CD8-positive, alpha-beta memory T cell (primary cell): Measurements from ENCODE around the gene PPM1H. TPM values are rescaled to one million over a fixed set of nuclear protein-coding genes. Genes with fewer than 3 reads are reported as not detected.

Experiments used
- CTCF ChIA-PET: fragments of 350-600 bp; sonication (Branson Sonifier 250); formaldehyde crosslinking; loops from one replicate; lab custom pipeline; 2021; ENCODE audit warnings: antibody characterized with exemption; lab: Charles Lee
- POLR2A ChIA-PET: fragments of 350-600 bp; sonication (Branson Sonifier 250); formaldehyde crosslinking; loops from one replicate; lab custom pipeline; 2021; ENCODE audit warnings: antibody characterized with exemption; lab: Charles Lee
- DNase-seq, 5 donors: peaks; one replicate each; pipeline versions ENCODE4 v3.0.0 to v3.0.0-alpha.2; 2020 to 2022; ENCODE audit warnings: mixed read lengths in 1 of 5
- H3K27ac ChIP-seq: one replicate; pipeline ENCODE4 v1.7.0; 2013; ENCODE audit warnings: low read depth, mild to moderate bottlenecking, low read length, moderate library complexity
- H3K27me3 ChIP-seq: 2 replicates; pipeline ENCODE4 v1.7.0; 2013; ENCODE audit warnings: low read length, mild to moderate bottlenecking; ENCODE audit not compliant: insufficient read depth, poor library complexity, severe bottlenecking
- H3K36me3 ChIP-seq: 2 replicates; pipeline ENCODE4 v1.7.0; 2013; ENCODE audit warnings: mild to moderate bottlenecking, low read length, moderate library complexity; ENCODE audit not compliant: insufficient read depth
- H3K4me1 ChIP-seq: 2 replicates; pipeline ENCODE4 v1.7.0; 2013; ENCODE audit warnings: mild to moderate bottlenecking, low read length, moderate library complexity; ENCODE audit not compliant: insufficient read depth
- H3K4me3 ChIP-seq: 2 replicates; pipeline ENCODE4 v1.7.0; 2013; ENCODE audit warnings: mild to moderate bottlenecking, low read length
- H3K9me3 ChIP-seq: 2 replicates; pipeline ENCODE4 v1.7.0; 2013; ENCODE audit warnings: mild to moderate bottlenecking, low read length
- H3K27ac Mint-ChIP-seq, 8 donors: one replicate each; pipeline ENCODE4 v1.8.0; 2020 to 2021; ENCODE audit warnings: mixed read lengths in 8 of 8, mild to moderate bottlenecking in 6 of 8, inconsistent platforms in 3 of 8, moderate library complexity in 3 of 8
- H3K27me3 Mint-ChIP-seq, 2 donors: one replicate each; pipeline ENCODE4 v1.8.0; 2020 to 2021; ENCODE audit warnings: mixed read lengths in 2 of 2, mild to moderate bottlenecking in 1 of 2, moderate library complexity in 1 of 2
- H3K36me3 Mint-ChIP-seq, 3 donors: one replicate each; pipeline ENCODE4 v1.8.0; 2020 to 2021; ENCODE audit warnings: mixed read lengths in 3 of 3, inconsistent platforms in 1 of 3, mild to moderate bottlenecking in 1 of 3
- H3K4me1 Mint-ChIP-seq, 3 donors: one replicate each; pipeline ENCODE4 v1.8.0; 2020 to 2021; ENCODE audit warnings: mixed read lengths in 3 of 3, inconsistent platforms in 1 of 3, mild to moderate bottlenecking in 1 of 3
- H3K4me3 Mint-ChIP-seq, 7 donors: one replicate each; pipeline ENCODE4 v1.8.0; 2020 to 2021; ENCODE audit warnings: mixed read lengths in 7 of 7, mild to moderate bottlenecking in 6 of 7, moderate library complexity in 4 of 7, inconsistent platforms in 2 of 7
- H3K9me3 Mint-ChIP-seq, 5 donors: one replicate each; pipeline ENCODE4 v1.8.0; 2020 to 2022; ENCODE audit warnings: mixed read lengths in 5 of 5, mild to moderate bottlenecking in 3 of 5, moderate library complexity in 2 of 5, inconsistent platforms in 1 of 5
- polyA plus RNA-seq: library from polyadenylated mRNA; unstranded; fragments of 300-500 nt; fragmentation: Illumina TruSeq; gene quantifications from one replicate; pipeline ENCODE4 v1.2.3, GENCODE V29; 2021
- total RNA-seq, 2 experiments: library from RNA; stranded (reverse); gene quantifications; one replicate each; pipeline ENCODE4 v1.2.3, GENCODE V29; 2021

Gene PPM1H
- total and polyA plus RNA-seq, 3 experiments from 2014 or later: 0.13 TPM; not detected in 1

GRCh38 chr12:62621101-62621638, 313.8 kb downstream of the PPM1H start:
- Histone ChIP-seq H3K4me3 (no peak overlapping the region), H3K9me3 (no peaks in the 10 kb centered on the region), H3K36me3 (no peaks in the 10 kb centered on the region), H3K27me3 (no peaks in the 10 kb centered on the region), H3K4me1 (no peaks in the 10 kb centered on the region), H3K27ac (no peak overlapping the region)
- no peak overlapping the region for H3K4me3 Mint-ChIP-seq
- CTCF ChIA-PET: no interaction called here
- no peaks in the 10 kb centered on the region for H3K9me3 Mint-ChIP-seq
- no peak overlapping the region for H3K27ac Mint-ChIP-seq
- peaks cover 0 to 2% of the 10 kb centered on the region in 2 donors for H3K27me3 Mint-ChIP-seq
- no peaks in the 10 kb centered on the region for H3K4me1 Mint-ChIP-seq
- H3K36me3 Mint-ChIP-seq: peaks cover 0 to 3% (median 1%) of the 10 kb centered on the region in 3 donors
- DNase-seq: no peak
- POLR2A ChIA-PET: no interaction called here

GRCh38 chr12:62618930-62619329, 316.0 kb downstream of the PPM1H start:
- ChIA-PET CTCF (interaction anchor here (0.6 kb wide), 1 partner anchor 22 kb away, joined by 3 read pairs; no protein-coding TSS in a partner anchor), POLR2A (no interaction called here)
- DNase-seq: no peak
- H3K4me1 ChIP-seq: no peaks in the 10 kb centered on the region
- Mint-ChIP-seq H3K27me3 (peaks cover 0 to 1% of the 10 kb centered on the region in 2 donors), H3K36me3 (peaks cover 0 to 4% (median 1%) of the 10 kb centered on the region in 3 donors), H3K9me3 (no peaks in the 10 kb centered on the region), H3K27ac (peak overlapping the region in 2 of 8 donors; percentile 21 to 53), H3K4me3 (peak overlapping the region in 1 of 7 donors; percentile 23), H3K4me1 (no peaks in the 10 kb centered on the region)
- H3K36me3 ChIP-seq: no peaks in the 10 kb centered on the region
- no peaks in the 10 kb centered on the region for H3K27me3 ChIP-seq
- no peak overlapping the region for H3K27ac ChIP-seq
- H3K4me3 ChIP-seq: no peak overlapping the region
- no peaks in the 10 kb centered on the region for H3K9me3 ChIP-seq

GRCh38 chr12:62618319-62618718, 316.6 kb downstream of the PPM1H start:
- ChIA-PET CTCF (interaction anchor here (0.6 kb wide), 1 partner anchor 12 kb away, joined by 3 read pairs; no protein-coding TSS in a partner anchor), POLR2A (no interaction called here)
- no peaks in the 10 kb centered on the region for H3K36me3 ChIP-seq

GRCh38 chr12:62613081-62613480, 321.9 kb downstream of the PPM1H start:
- DNase-seq: no peak
- peaks cover 0 to 8% (median 4%) of the 10 kb centered on the region in 3 donors for H3K4me1 Mint-ChIP-seq
- H3K9me3 ChIP-seq: no peaks in the 10 kb centered on the region
- peaks cover 0 to 7% (median 1%) of the 10 kb centered on the region in 3 donors for H3K36me3 Mint-ChIP-seq
- no peak overlapping the region for H3K27ac ChIP-seq
- H3K36me3 ChIP-seq: no peaks in the 10 kb centered on the region
- ChIA-PET CTCF (no interaction called here), POLR2A (no interaction called here)
- no peaks in the 10 kb centered on the region for H3K27me3 ChIP-seq
- no peaks in the 10 kb centered on the region for H3K9me3 Mint-ChIP-seq
- no peaks in the 10 kb centered on the region for H3K4me1 ChIP-seq
- H3K27ac Mint-ChIP-seq: no peak overlapping the region
- H3K4me3 Mint-ChIP-seq: no peak overlapping the region
- no peaks in the 10 kb centered on the region for H3K27me3 Mint-ChIP-seq
- H3K4me3 ChIP-seq: no peak overlapping the region

More at GRCh38 chr12:62618319-62618718, 316.6 kb downstream of the PPM1H start:
- no peak overlapping the region for H3K27ac Mint-ChIP-seq
- H3K9me3 ChIP-seq: no peaks in the 10 kb centered on the region
- H3K4me3 ChIP-seq: no peak overlapping the region
- peaks cover 0 to 1% of the 10 kb centered on the region in 2 donors for H3K27me3 Mint-ChIP-seq
- H3K4me3 Mint-ChIP-seq: peak overlapping the region in 1 of 7 donors; percentile 14
- H3K36me3 Mint-ChIP-seq: peaks cover 0 to 4% (median 1%) of the 10 kb centered on the region in 3 donors
- no peak overlapping the region for H3K27ac ChIP-seq
- H3K4me1 ChIP-seq: no peaks in the 10 kb centered on the region
- DNase-seq: no peak
- no peaks in the 10 kb centered on the region for H3K27me3 ChIP-seq
- no peaks in the 10 kb centered on the region for H3K4me1 Mint-ChIP-seq
- H3K9me3 Mint-ChIP-seq: no peaks in the 10 kb centered on the region

- Histone ChIP-seq H3K9me3 (no peaks in the 10 kb centered on the region), H3K36me3 (no peaks in the 10 kb centered on the region), H3K27ac (no peak overlapping the region), H3K4me1 (peaks cover 26% of the 10 kb centered on the region), H3K4me3 (no peak overlapping the region), H3K27me3 (no peaks in the 10 kb centered on the region)
- H3K4me3 Mint-ChIP-seq: peak overlapping the region in 1 of 7 donors; percentile 23
- ChIA-PET CTCF (interaction anchor here (0.7 to 1.8 kb wide), 7 partner anchors 8 to 192 kb away, joined by 3 to 5 read pairs (median 4); no protein-coding TSS in a partner anchor), POLR2A (no interaction called here)
- peaks cover 36 to 47% (median 45%) of the 10 kb centered on the region in 3 donors for H3K4me1 Mint-ChIP-seq
- no peak for DNase-seq
- H3K27ac Mint-ChIP-seq: peak overlapping the region in 6 of 8 donors; percentile 11 to 100 (median 36)
- H3K27me3 Mint-ChIP-seq: no peaks in the 10 kb centered on the region
- no peaks in the 10 kb centered on the region for H3K9me3 Mint-ChIP-seq
- peaks cover 0 to 13% (median 0%) of the 10 kb centered on the region in 3 donors for H3K36me3 Mint-ChIP-seq
Measured at GRCh38 chr12:62606654-62607053, 328.3 kb downstream of the PPM1H start.

GRCh38 chr12:62605981-62606380, 329.0 kb downstream of the PPM1H start:
- Mint-ChIP-seq H3K27ac (peak overlapping the region in 6 of 8 donors; percentile 3 to 100 (median 40)), H3K4me1 (peaks cover 41 to 53% (median 49%) of the 10 kb centered on the region in 3 donors), H3K27me3 (no peaks in the 10 kb centered on the region), H3K4me3 (peak overlapping the region in 1 of 7 donors; percentile 97), H3K36me3 (peaks cover 0 to 13% (median 0%) of the 10 kb centered on the region in 3 donors), H3K9me3 (no peaks in the 10 kb centered on the region)
- ChIA-PET POLR2A (no interaction called here), CTCF (interaction anchor here (0.7 to 1.8 kb wide), 7 partner anchors 9 to 193 kb away, joined by 3 to 5 read pairs (median 4); no protein-coding TSS in a partner anchor)
- DNase-seq: no peak
- Histone ChIP-seq H3K4me1 (peaks cover 26% of the 10 kb centered on the region), H3K36me3 (no peaks in the 10 kb centered on the region), H3K4me3 (no peak overlapping the region), H3K27me3 (no peaks in the 10 kb centered on the region), H3K9me3 (no peaks in the 10 kb centered on the region), H3K27ac (no peak overlapping the region)

GRCh38 chr12:62604871-62605270, 330.1 kb downstream of the PPM1H start:
- POLR2A ChIA-PET: interaction anchor here (0.7 kb wide), 1 partner anchor 37 kb away, joined by 3 read pairs; no protein-coding TSS in a partner anchor

GRCh38 chr12:62604373-62604772, 330.6 kb downstream of the PPM1H start:
- H3K27me3 Mint-ChIP-seq: no peaks in the 10 kb centered on the region
- H3K9me3 Mint-ChIP-seq: no peaks in the 10 kb centered on the region
- H3K36me3 Mint-ChIP-seq: peaks cover 0 to 13% (median 0%) of the 10 kb centered on the region in 3 donors
- peak overlapping the region; percentile 95 to 100 (median 100) for H3K27ac Mint-ChIP-seq
- H3K4me3 Mint-ChIP-seq: peak overlapping the region; percentile 85 to 97 (median 95)
- H3K36me3 ChIP-seq: no peaks in the 10 kb centered on the region
- no peaks in the 10 kb centered on the region for H3K9me3 ChIP-seq
- peak overlapping the region; percentile 99 for H3K27ac ChIP-seq
- peak overlapping the region; percentile 85 for H3K4me3 ChIP-seq
- ChIA-PET POLR2A (interaction anchor here (1.0 to 2.3 kb wide), 3 partner anchors 10 to 345 kb away, joined by 4 to 18 read pairs (median 10); partner anchors contain the start of genes MON2 and USP15), CTCF (interaction anchor here (1.2 to 2.5 kb wide), 3 partner anchors 10 to 188 kb away, joined by 5 to 12 read pairs (median 5); no protein-coding TSS in a partner anchor)
- H3K27me3 ChIP-seq: no peaks in the 10 kb centered on the region
- no peak for DNase-seq
- peaks cover 41 to 57% (median 49%) of the 10 kb centered on the region in 3 donors for H3K4me1 Mint-ChIP-seq
- peaks cover 26% of the 10 kb centered on the region for H3K4me1 ChIP-seq

More at GRCh38 chr12:62604871-62605270, 330.1 kb downstream of the PPM1H start:
- Histone ChIP-seq H3K4me1 (peaks cover 26% of the 10 kb centered on the region), H3K9me3 (no peaks in the 10 kb centered on the region), H3K36me3 (no peaks in the 10 kb centered on the region), H3K4me3 (no peak overlapping the region), H3K27me3 (no peaks in the 10 kb centered on the region), H3K27ac (no peak overlapping the region)
- Mint-ChIP-seq H3K27me3 (no peaks in the 10 kb centered on the region), H3K4me3 (peak overlapping the region; percentile 85 to 97 (median 95)), H3K36me3 (peaks cover 0 to 13% (median 0%) of the 10 kb centered on the region in 3 donors), H3K9me3 (no peaks in the 10 kb centered on the region), H3K4me1 (peaks cover 41 to 58% (median 49%) of the 10 kb centered on the region in 3 donors), H3K27ac (peak overlapping the region in 7 of 8 donors; percentile 95 to 100 (median 99))
- no peak for DNase-seq
- CTCF ChIA-PET: no interaction called here
